HT-29 (cell line): ENCODE data around the gene TCOF1. TPM values are rescaled to one million over a fixed set of nuclear protein-coding genes. Genes with fewer than 3 reads are reported as not detected.

Experiments
- DNase-seq: peaks from one replicate; pipeline ENCODE4 v3.0.0-alpha.2; 2015; ENCODE audit warnings: low spot score
- total RNA-seq: library from RNA; depleted of rRNA; stranded (reverse); fragments of >200 nt; shearing (Covaris generic); gene quantifications from 2 replicates; pipeline ENCODE4 v1.2.3, GENCODE V29; 2014

Gene TCOF1
- total RNA-seq, 1 experiment from 2014 or later, result 85.7 TPM

- DNase-seq, result no peak
Observed at GRCh38 chr5:150325426-150325825, 32.1 kb upstream of the TCOF1 start.

GRCh38 chr5:150326707-150327106, 30.8 kb upstream of the TCOF1 start:
- no peak for DNase-seq

DNA sequence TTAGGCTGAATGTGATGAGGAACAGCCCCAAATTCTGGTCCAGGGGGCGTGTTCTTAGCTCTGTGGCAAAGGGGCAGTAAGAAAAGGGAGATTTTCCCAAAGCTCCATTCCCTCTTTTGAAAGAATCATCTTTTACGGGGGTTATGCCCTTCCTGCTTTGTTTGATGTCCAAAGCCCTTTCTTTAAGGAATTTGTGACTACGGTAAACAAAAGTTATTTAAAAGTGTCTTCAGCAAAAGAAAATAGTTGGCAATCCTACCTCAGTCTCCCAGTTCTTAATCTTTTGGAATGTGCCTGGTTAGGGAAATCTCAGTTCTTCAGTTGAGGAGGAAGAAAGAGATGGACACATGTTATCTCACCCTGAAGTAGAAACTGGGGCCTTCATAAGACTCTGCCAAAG, 30.4 kb upstream of the TCOF1 start:
- no peak for DNase-seq

GRCh38 chr5:150328515-150328914, 29.0 kb upstream of the TCOF1 start:
- DNase-seq, result no peak

GRCh38 chr5:150329038-150329437, 28.5 kb upstream of the TCOF1 start:
- DNase-seq, result no peak

- no peak for DNase-seq
Observed at GRCh38 chr5:150329881-150330876, 27.3 kb upstream of the TCOF1 start.

DNA sequence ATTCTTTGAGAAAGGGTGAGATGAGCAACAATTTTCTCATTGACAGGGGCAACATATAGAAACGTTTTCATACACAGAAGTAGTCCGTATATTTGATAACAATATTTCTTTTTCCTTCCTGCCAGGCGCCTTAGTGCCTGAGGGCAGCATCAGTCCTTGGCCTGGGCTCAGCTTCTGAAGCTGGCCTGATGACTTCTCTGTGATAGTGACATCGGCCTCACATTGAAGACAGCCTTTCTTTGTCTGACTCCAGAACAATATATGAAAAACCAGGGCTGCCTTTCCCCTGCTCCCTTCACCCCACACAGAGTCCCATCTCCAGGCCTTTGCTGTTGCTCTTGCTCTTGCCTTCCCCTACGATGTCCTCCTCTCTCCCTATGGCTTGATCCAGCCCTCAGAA, 24.1 kb upstream of the TCOF1 start:
- no peak for DNase-seq

DNA sequence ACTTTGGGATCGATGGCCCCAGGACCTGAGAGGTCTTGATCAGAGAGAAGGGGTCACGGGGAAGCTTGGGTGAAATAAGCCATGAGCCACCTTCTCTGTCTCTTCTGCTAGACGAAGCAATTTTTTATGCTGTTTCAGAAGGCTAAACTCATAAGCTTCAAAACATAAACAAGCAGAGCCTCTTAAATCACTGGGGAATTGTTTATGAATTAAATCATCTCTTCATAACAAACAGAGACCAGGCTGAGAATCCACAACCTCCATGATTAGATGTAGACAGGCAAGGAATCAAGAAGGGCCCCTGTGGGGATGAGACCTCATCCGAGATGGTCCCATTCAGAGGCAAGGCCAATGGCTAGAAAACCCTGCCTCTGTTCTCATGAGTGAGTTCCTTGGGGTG, 21.7 kb upstream of the TCOF1 start:
- DNase-seq, result no peak

GRCh38 chr5:150338546-150338945, 19.0 kb upstream of the TCOF1 start:
- DNase-seq, result no peak

- no peak for DNase-seq
Observed at GRCh38 chr5:150339165-150339564, 18.3 kb upstream of the TCOF1 start.

GRCh38 chr5:150339841-150340240, 17.7 kb upstream of the TCOF1 start:
- DNase-seq, result no peak

GRCh38 chr5:150340614-150341255, 16.8 kb upstream of the TCOF1 start:
- DNase-seq, result no peak

- DNase-seq, result no peak
Observed at GRCh38 chr5:150341331-150341730, 16.2 kb upstream of the TCOF1 start.

DNA sequence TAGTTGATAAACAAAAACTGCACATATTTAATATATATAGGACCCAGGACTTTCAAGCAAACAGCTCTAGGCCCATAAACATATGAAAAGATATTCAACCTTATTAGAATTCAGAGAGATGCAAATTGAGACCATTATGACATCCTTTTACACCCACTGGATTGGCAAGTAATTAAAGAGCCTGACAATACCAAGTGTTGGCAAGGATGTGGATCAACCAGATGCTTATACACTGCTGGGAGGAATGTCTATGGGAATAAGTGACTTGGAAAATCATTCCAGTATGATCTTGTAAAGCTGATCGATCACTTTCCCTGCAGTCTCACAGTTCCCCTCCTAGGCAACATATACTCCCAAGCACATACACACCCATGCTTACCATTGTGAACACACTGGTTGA, 15.5 kb upstream of the TCOF1 start:
- DNase-seq, result no peak

DNA sequence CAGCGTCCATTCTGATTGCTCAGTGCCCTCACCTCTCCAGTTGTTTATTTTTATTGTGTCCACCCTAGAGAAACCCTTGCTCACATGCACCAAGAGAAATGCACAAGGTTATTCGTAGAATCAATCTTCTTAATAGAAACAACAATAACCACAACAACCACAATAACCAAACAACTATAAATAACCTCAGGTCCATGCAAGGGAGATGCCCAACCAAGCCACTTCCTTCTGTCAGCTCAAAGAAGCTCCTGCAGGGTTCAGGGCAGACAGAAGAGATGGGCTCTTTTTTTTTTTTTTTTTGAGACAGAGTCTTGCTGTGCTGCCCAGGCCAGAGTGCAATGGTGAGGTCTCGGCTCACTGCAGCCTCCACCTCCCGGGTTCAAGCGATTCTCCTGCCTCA, 14.9 kb upstream of the TCOF1 start:
- DNase-seq, result no peak

DNA sequence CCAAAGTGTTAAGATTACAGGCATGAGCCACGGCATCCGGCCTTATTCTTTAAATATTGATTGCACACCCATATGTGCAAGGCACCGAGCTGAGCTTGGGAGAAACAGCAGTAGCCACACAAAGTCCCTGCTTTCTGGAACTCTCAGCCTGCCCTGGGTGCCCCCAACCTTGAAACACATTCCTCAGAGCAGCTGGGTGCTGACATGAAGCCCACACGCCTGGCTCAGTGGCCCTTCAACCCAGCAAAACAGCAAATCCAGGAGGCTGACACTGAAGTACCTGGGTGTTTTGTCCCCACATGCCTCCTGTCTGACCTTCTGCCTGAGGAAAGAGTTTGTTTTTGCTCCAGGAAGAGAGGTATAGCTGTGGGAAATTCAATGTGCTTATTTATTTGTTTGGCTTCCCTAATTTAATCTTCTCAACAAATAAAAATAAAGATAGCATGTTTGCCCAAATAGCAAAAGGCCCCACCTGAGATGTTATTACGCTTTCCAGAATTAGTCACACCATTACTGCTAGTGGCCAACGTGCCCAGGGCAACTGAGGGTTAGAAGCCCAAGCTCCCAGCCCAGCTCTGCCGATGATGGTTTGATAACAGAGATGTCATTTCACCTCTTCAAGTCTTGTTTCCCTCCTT, 13.4 kb upstream of the TCOF1 start:
- DNase-seq, result no peak

GRCh38 chr5:150345716-150346115, 11.8 kb upstream of the TCOF1 start:
- DNase-seq, result no peak

DNA sequence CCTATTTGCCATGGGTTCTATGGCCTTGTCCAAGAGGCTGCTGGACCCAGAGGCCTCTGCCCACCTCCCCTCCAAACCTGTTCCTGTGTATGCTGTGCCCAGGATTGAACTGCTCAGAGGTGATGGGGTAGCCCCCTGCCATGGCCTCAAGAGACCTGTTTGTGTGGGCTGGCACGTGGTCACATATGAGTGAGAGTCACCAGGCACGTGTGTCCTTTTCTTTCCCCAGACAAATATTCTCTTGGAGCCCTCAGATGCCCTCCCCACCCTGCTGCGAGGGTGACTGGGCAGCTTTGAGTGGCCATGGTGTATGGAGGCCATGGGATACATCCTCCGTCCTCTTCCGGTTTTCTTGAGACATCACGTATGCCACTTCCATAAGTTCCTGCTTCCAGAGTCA, 10.9 kb upstream of the TCOF1 start:
- no peak for DNase-seq

DNA sequence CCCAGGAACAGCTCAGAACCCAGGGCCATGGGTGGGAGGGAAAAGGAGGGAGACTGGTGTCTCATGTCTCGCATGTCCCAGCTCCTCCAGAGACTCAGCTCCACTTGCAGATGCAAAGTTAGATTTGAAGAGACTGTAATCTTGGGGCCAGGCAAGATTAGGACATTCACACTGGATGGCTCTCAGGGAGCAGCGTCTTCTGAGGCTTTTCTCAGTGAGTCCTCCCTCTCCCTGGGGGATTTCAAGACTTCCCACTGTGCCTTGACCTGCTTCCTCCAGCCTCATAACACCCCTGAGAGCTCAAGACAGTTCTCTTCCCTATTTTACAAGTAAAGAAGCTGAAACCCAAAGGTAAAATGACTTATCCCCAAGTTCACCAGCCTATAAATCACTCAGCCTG, 10.5 kb upstream of the TCOF1 start:
- no peak for DNase-seq

GRCh38 chr5:150347451-150347850, 10.0 kb upstream of the TCOF1 start:
- no peak for DNase-seq

GRCh38 chr5:150349681-150350275, 7.7 kb upstream of the TCOF1 start:
- DNase-seq, result no peak
